ENCODE data around the gene PRKG1.

- TF ChIP-seq, protein P1, sequence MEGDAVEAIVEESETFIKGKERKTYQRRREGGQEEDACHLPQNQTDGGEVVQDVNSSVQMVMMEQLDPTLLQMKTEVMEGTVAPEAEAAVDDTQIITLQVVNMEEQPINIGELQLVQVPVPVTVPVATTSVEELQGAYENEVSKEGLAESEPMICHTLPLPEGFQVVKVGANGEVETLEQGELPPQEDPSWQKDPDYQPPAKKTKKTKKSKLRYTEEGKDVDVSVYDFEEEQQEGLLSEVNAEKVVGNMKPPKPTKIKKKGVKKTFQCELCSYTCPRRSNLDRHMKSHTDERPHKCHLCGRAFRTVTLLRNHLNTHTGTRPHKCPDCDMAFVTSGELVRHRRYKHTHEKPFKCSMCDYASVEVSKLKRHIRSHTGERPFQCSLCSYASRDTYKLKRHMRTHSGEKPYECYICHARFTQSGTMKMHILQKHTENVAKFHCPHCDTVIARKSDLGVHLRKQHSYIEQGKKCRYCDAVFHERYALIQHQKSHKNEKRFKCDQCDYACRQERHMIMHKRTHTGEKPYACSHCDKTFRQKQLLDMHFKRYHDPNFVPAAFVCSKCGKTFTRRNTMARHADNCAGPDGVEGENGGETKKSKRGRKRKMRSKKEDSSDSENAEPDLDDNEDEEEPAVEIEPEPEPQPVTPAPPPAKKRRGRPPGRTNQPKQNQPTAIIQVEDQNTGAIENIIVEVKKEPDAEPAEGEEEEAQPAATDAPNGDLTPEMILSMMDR (IDR thresholded peaks at IDR 0.05; ENCODE audit: borderline replicate concordance, extremely low read depth, low read length, poor library complexity, severe bottlenecking) = no peak
- TF ChIP-seq EZH2 (IDR thresholded peaks at IDR 0.05; ENCODE audit: borderline replicate concordance, low read depth, low read length, severe bottlenecking) = no peak
Measured at GRCh38 chr10:51439645-51440044, 365.4 kb downstream of the PRKG1 start.
